Body of pancreas (tissue), 4 donors: ENCODE measurements around the gene NUP210L.

ENCODE experiments used
- CTCF ChIP-seq, 7 experiments: fragments of 450-650 bp in 4 of 7; fragments of 200-600 bp in 3 of 7; sonication (generic) in 3 of 7; IDR thresholded peaks; one replicate each; pipeline ENCODE4 v1.5.1; 2016 to 2019; ENCODE audit warnings: antibody characterized with exemption in 7 of 7
- POLR2A ChIP-seq, 3 donors: fragments of 450-650 bp; IDR thresholded peaks; one replicate each; pipeline ENCODE4 v1.6.1; 2016; ENCODE audit warnings: antibody characterized with exemption in 3 of 3, mild to moderate bottlenecking in 2 of 3

DNA sequence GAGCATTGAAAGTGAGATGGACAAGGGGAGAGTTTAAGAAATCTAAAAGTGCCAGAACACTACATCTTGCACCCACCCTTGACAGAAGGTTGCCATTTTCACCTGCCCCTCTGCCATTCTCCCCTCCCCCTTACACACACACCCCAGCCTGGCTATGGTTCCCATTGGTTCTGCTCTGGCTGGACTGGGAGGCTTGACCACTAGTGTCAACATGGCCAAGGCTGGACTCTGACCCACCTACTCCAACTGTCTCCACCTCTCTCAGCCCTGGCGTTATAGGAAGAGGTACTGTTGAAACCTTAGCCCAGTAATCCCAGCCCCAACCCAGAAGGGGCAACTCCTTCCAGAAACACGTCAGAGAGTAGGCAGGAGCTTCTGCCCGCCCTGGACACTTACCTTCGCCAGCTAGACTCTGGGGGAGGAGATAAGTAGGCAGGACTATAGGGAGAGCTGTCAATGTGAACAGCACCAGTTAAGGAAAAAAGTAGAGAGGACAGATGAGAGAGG, 201.0 kb downstream of the NUP210L start:
- no peak for TF ChIP-seq CTCF (IDR thresholded peaks at IDR 0.05)
- TF ChIP-seq POLR2A (IDR thresholded peaks at IDR 0.05): no peak
